Right ventricle myocardium inferior (tissue), 1 donor: Measurements from ENCODE around the gene CYP2W1. TPM values are rescaled to one million over a fixed set of nuclear protein-coding genes. Genes with fewer than 3 reads are reported as not detected.
"Not testable (repeated sequence)": the region's sequence is repeated elsewhere in the genome, so short reads cannot be mapped to it uniquely, and the experiment has no call there.

ENCODE experiments used
- ATAC-seq: fragments of 200-7000 bp; cut with Tn5 transposase; one replicate; pipeline ENCODE4 v1.9.1; 2020; ENCODE audit warnings: mild to moderate bottlenecking, moderate library complexity
- DNase-seq: peaks from one replicate; pipeline ENCODE4 v3.0.0; 2021; ENCODE audit errors: missing footprints
- intact Hi-C: fragments of 100-400 bp; cut with DNase I; formaldehyde crosslinking; loops from one replicate; pipeline ENCODE4 v1.11.0; 2022
- total RNA-seq: library from RNA; stranded (reverse); fragmentation: NEBNext Ultra II Directional; extraction: Animal tissue kit (Norgen Biotek cat#: 25700); gene quantifications from one replicate; pipeline ENCODE4 v1.2.1, GENCODE V29; 2021
- donor health status: DM: no; HTN: yes; CAD: no; lungs with severe emphysema.

CYP2W1 gene
- total RNA-seq, 1 donor from 2014 or later = not detected

GRCh38 chr7:949021-949934 is 33.7 kb upstream of the CYP2W1 start:
- DNase-seq = no peak
- ATAC-seq = no peak
- intact Hi-C loops = no loop called here

- intact Hi-C loops = loop anchor here (10.0 kb wide), 1 partner anchor 47 kb away; no protein-coding TSS in a partner anchor
- DNase-seq = no peak
- no peak for ATAC-seq
Observed at GRCh38 chr7:951881-952547, 31.0 kb upstream of the CYP2W1 start.

GRCh38 chr7:952548-953441 is 30.2 kb upstream of the CYP2W1 start:
- ATAC-seq = no peak
- intact Hi-C loops = loop anchor here (10.0 kb wide), 1 partner anchor 48 kb away; no protein-coding TSS in a partner anchor
- no peak for DNase-seq

- DNase-seq (peak; percentile 88), ATAC-seq (peak; percentile 64)
- intact Hi-C loops = loop anchor here (10.0 kb wide), 1 partner anchor 49 kb away; no protein-coding TSS in a partner anchor
Observed at GRCh38 chr7:953547-954327, 29.2 kb upstream of the CYP2W1 start.

- intact Hi-C loops = loop anchor here (10.0 kb wide), 1 partner anchor 50 kb away; no protein-coding TSS in a partner anchor
- ATAC-seq (peak; percentile 35), DNase-seq (peak; percentile 77)
Observed at GRCh38 chr7:954330-955238, 28.4 kb upstream of the CYP2W1 start, which contains the start of gene ADAP1. Gene ADAP1, minus strand, starts transcription at chr7:954680. Its CDS starts 203 bp downstream, at chr7:954477.

GRCh38 chr7:956031-956430 is 26.9 kb upstream of the CYP2W1 start:
- no peak for DNase-seq
- intact Hi-C loops = loop anchor here (10.0 kb wide), 1 partner anchor 51 kb away; no protein-coding TSS in a partner anchor
- no peak for ATAC-seq

GRCh38 chr7:957418-958220 is 25.4 kb upstream of the CYP2W1 start:
- intact Hi-C loops = loop anchor here (10.0 kb wide), 1 partner anchor 53 kb away; no protein-coding TSS in a partner anchor
- ATAC-seq = peak; percentile 47

GRCh38 chr7:958221-959200 is 24.5 kb upstream of the CYP2W1 start:
- intact Hi-C loops = loop anchor here (10.0 kb wide), 1 partner anchor 54 kb away; no protein-coding TSS in a partner anchor
- ATAC-seq (no peak), DNase-seq (no peak)

More at GRCh38 chr7:957418-958220, 25.4 kb upstream of the CYP2W1 start:
- DNase-seq = peak; percentile 86

GRCh38 chr7:959271-959670 is 23.7 kb upstream of the CYP2W1 start:
- DNase-seq (no peak), ATAC-seq (no peak)
- intact Hi-C loops = loop anchor here (10.0 kb wide), 1 partner anchor 54 kb away; no protein-coding TSS in a partner anchor

- DNase-seq, ATAC-seq: not testable (repeated sequence)
- intact Hi-C loops = loop anchor here (10.0 kb wide), 1 partner anchor 55 kb away; no protein-coding TSS in a partner anchor
Observed at GRCh38 chr7:959740-960139, 23.2 kb upstream of the CYP2W1 start.

- DNase-seq (no peak), ATAC-seq (no peak)
- intact Hi-C loops = no loop called here
Observed at GRCh38 chr7:960269-960871, 22.6 kb upstream of the CYP2W1 start.

GRCh38 chr7:960972-961371 is 22.0 kb upstream of the CYP2W1 start:
- DNase-seq, intact Hi-C loops, ATAC-seq: not testable (repeated sequence)

- DNase-seq = no peak
- ATAC-seq = no peak
- intact Hi-C loops = no loop called here
Observed at GRCh38 chr7:961546-962400, 21.2 kb upstream of the CYP2W1 start.
